HG03565 (cell line): ENCODE data around the gene CCDC69.
"Not testable (repeated sequence)": the region's sequence is repeated elsewhere in the genome, so short reads cannot be mapped to it uniquely, and the experiment has no call there.

Experiments used
- ATAC-seq: cut with Tn5 transposase; IDR thresholded peaks from one replicate; pipeline ENCODE4 v1.9.1; 2021; ENCODE audit warnings: mild to moderate bottlenecking, moderate library complexity; ENCODE audit not compliant: unreplicated experiment

CCDC69 gene, protein sequence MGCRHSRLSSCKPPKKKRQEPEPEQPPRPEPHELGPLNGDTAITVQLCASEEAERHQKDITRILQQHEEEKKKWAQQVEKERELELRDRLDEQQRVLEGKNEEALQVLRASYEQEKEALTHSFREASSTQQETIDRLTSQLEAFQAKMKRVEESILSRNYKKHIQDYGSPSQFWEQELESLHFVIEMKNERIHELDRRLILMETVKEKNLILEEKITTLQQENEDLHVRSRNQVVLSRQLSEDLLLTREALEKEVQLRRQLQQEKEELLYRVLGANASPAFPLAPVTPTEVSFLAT

GRCh38 chr5:151223447-151224264 lies at the start of gene CCDC69:
Gene CCDC69 (minus strand): TSS chr5:151224092. CDS start chr5:151223970, 122 bp downstream.
- peak; percentile 48 for ATAC-seq

GRCh38 chr5:151271336-151271735 lies 47.4 kb upstream of the CCDC69 start:
- ATAC-seq, result no peak

DNA sequence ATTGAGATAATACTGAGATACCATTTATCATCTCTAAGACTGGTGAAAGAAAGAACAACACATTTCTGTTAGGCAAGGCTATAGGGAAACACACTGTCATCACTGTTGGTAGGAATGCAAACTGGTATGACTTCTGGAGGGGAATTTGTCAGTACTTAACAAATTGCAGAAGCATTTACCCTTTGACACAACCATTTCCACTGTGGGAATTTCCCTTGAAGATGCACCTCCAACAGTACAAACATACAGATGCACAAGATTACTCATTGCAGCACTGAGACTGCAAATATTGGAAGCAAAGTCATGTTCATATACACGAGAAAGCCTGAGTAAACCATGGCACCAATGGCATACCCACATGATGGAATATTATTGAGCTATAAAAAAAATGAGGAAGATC lies 46.7 kb upstream of the CCDC69 start:
- peak; percentile 89 for ATAC-seq

DNA sequence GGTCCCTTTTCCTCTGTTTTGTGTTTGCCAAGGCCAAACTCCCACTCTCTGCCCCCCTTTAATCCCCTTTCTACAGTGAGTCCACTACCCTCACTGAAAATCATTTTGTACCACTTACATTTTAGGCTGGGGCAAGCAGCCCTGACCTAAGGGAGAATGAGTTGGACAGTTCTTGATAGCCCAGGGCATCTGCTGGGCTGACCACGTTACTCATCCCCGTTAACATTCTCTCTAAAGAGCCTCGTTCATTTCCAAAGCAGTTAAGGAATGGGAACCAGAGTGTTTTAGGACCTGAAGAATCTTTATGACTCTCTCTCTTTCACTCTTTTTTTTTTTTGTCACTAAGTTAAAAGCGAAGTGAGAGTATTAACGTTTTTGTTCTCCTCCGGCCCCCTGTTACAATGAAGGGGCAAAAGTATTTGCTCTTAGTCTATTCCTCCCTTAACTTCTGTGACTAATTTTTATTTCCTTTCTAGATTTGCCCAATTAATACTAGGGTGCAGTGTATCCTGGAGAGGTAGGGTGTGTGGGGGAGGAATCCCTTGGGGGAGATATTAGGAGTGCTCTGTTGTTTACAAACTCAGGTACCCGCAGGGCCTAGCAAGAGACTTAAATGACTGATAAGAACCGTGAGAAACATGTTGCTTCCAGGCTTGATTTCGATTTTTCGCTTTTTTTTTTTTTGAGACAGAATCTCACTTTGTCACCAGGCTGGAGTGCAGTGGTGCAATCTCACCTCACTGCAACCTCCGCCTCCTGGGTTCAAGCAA lies 43.8 kb upstream of the CCDC69 start:
- ATAC-seq, result no peak

GRCh38 chr5:151264113-151264512 lies 40.2 kb upstream of the CCDC69 start:
- peak; percentile 64 for ATAC-seq

DNA sequence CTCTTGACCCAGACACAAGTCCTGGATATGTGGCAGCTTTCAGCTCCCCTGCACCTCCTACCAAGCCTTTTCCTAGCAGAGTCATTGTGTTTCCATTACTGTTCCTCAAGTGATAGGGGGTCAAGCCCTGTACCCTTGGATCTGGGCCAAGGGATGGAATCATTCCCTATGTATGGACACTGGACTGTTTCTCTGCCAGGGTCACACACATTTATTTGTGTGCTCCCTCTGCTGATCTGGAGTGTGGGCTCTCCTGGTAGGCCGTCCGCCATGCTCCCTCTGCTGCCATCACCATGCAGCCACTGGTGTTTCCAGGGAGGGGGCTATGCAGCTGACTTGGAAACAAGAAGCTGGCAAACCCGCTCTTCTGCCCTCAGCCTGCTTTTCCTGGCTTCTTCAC lies 38.6 kb upstream of the CCDC69 start:
- ATAC-seq, result no peak

DNA sequence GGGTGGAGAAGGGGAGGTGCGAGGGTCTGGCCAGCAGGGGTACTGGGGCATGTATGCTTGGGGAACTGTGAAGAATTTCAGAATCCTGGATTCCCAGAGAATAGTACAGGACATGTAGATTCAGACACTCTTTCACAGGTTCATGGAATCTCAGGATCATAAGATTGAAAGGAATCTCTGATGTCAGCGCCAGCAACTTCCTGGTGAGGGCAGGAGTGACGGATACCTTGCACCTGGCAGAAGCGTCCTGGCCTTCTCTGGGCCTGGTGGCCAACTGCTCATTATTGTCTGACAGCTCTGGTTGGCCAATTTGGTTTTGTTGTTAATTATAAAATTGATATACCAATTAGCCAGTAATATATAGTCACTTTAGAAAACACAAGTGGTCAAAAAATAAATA lies 36.0 kb upstream of the CCDC69 start:
- ATAC-seq, result no peak

GRCh38 chr5:151258816-151259215 lies 34.9 kb upstream of the CCDC69 start:
- no peak for ATAC-seq

DNA sequence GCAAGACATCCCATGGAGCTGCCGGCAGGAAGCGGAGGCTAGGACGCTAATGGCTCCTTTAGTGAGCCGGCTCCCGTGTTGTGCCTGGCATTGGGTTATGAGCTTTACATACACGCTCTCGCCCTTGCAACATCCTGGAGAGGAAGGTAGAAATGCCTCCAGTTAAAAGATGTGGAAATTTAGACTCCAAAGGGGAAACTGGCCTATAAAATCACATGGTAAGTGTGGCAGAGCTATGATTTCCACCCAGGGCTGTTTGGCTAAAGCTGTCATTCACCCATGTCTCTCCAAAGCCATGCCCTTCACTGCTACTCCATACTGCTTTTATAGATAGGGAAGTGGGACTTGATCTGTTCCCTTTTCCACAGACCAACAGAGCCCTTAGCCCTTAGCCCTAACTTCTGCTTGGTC lies 34.3 kb upstream of the CCDC69 start:
- no peak for ATAC-seq

GRCh38 chr5:151257731-151258181 lies 33.9 kb upstream of the CCDC69 start:
- peak; percentile 23 for ATAC-seq

- peak; percentile 46 for ATAC-seq
Measured at GRCh38 chr5:151255621-151256286, 31.9 kb upstream of the CCDC69 start.

DNA sequence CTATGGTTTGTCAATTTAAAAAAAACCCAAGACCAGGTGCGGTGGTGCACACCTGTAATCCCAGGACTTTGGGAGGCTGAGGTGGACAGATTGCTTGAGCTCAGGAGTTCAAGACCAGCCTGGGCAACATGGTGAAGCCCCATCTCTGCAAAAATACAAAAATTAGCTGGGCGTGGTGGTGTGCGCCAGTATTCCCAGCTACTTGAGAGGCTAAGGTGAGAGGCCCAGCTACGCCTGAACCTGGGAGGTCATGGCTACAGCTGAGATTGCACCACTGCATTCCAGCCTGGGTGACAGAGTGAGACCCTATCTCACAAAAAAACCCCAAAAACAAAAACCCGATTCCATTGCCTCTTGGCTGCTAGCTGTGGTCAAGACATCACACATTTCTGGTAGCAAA lies 31.1 kb upstream of the CCDC69 start:
- ATAC-seq, result not testable (repeated sequence)

GRCh38 chr5:151254556-151254955 lies 30.7 kb upstream of the CCDC69 start:
- no peak for ATAC-seq

- no peak for ATAC-seq
Measured at GRCh38 chr5:151253605-151253950, 29.7 kb upstream of the CCDC69 start.

DNA sequence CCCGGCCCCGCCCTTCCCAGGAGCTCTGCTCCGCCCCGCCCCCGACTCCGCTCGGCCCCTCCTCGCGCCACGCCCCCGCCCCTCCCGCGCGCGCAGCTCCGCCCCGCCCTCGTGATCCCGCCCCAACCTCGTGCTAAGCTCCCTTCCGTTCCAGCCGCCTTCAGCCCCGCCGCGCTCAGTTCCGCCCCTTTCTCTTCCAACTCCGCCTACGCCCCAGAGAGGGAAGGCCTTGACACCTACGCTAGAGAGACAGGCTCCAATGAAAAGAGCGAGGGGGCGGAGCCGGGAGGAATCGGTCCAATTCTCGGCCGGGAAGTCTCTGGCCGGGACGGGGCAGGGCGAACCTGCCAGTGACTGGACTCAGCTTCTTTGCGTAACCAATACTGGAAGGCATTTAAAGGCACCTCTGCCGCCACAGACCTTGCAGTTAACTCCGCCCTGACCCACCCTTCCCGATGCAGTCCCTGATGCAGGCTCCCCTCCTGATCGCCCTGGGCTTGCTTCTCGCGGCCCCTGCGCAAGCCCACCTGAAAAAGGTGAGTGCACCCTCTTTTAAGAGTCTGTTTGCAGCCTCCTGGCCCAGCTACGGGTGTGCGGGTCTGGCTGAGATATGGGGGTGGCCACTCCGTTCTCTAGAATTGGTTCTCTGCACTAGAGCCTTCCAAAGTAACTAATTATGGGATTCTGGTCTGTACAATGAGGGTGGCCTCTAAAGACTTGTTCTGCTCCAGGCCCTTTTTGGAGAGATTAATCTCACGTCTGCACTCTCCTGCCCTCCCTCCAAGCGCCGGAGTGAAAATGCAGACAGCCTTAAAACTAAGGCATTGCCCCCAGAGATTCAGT lies 29.1 kb upstream of the CCDC69 start, which contains the start of gene GM2A:
Gene GM2A, plus strand, starts transcription at position 424 of the 843 bp plus-strand sequence. Its CDS starts 32 bp downstream, at position 456.
- ATAC-seq, result peak; percentile 67

DNA sequence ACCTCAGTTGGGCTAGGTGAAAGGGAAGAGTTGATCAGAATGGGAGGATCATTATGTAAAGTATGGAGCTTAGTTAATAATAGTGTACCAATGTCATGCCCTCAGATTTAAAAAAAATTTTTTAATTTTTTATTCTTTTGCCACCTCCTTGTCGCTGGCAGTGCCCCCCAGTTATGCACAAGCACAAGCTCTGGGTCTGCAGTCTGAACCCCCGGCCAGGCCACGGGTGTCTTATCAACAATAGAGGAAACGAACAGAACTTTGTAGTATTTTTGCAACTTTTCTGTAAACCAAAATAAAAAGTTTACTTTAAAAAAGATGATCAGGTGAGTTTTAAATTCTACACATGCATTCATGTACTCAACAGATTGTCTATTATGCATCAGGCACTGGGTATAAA lies 27.7 kb upstream of the CCDC69 start:
- no peak for ATAC-seq

DNA sequence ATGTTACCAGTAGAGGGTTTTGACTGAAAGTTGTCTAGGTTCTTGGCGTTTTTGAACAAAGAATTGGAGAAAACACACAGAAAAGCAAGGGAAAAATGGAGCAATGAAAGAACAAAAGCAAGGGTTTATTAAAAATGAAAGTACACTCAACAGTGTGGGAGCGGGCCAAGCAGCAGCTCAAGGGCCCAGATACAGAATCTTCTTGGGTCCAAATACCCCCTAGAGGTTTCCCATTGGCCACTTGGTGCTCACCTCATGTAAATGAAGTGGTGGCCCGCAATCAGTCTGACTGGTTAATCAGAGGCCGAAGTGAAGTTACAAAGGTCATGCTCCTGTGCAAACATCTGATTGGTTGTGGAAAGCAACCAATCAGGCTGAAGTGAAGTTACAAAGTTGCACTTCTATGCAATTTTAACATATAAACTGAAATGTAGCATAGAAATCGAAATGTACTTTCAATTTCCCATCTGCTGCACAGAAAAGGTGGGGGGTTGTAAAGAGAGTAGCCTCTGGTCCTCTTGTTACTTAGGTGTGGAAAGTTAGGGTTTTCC lies 27.2 kb upstream of the CCDC69 start:
- no peak for ATAC-seq

GRCh38 chr5:151250346-151251000 lies 26.6 kb upstream of the CCDC69 start:
- ATAC-seq, result no peak

DNA sequence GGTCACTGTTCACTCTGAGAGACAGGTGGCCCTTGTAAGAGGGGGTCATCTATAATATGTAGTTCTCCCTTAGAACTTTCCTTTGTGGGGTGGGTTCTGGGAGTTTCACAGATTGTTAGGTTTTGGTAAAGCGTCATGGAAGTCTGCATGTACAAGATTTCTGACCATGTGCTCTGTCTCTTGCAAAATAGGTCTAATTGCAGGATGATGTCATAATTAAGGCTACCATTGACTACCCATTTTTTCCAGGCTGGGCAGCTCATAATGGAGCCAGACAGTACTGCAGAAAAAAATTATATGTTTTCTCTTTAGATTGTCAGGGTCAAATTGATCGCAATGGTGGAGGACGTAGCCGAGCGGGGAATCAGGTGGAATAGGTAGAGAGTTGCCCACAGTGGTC lies 25.4 kb upstream of the CCDC69 start:
- ATAC-seq, result no peak
